ENCODE results near the gene MEFV.
"Not testable (repeated sequence)": the region's sequence is repeated elsewhere in the genome, so short reads cannot be mapped to it uniquely, and the experiment has no call there.

The MEFV gene

GRCh38 chr16:3214904-3215600 is 41.4 kb downstream of the MEFV start:
- no peak for DNase-seq

GRCh38 chr16:3212567-3212966 is 43.9 kb downstream of the MEFV start:
- no peak for DNase-seq

- no peak for DNase-seq
Measured at GRCh38 chr16:3212006-3212405, 44.4 kb downstream of the MEFV start.

- DNase-seq, result no peak
Measured at GRCh38 chr16:3207086-3207953, 49.1 kb downstream of the MEFV start.

- not testable (repeated sequence) for DNase-seq
Measured at GRCh38 chr16:3205939-3206338, 50.5 kb downstream of the MEFV start.

- DNase-seq, result no peak
Measured at GRCh38 chr16:3202903-3203539, 53.4 kb downstream of the MEFV start.

- no peak for DNase-seq
Measured at GRCh38 chr16:3198334-3199072, 57.9 kb downstream of the MEFV start.

- not testable (repeated sequence) for DNase-seq
Measured at GRCh38 chr16:3197694-3198333, 58.6 kb downstream of the MEFV start.

GRCh38 chr16:3195975-3196374 is 60.5 kb downstream of the MEFV start:
- no peak for DNase-seq

- no peak for DNase-seq
Measured at GRCh38 chr16:3194792-3195191, 61.6 kb downstream of the MEFV start.

GRCh38 chr16:3193221-3194212 is 62.9 kb downstream of the MEFV start:
- DNase-seq, result no peak

GRCh38 chr16:3192476-3193019 is 63.9 kb downstream of the MEFV start:
- DNase-seq, result no peak
